A549 (cell line): Measurements from ENCODE around the gene DPYD. TPM values are rescaled to one million over a fixed set of nuclear protein-coding genes. Genes with fewer than 3 reads are reported as not detected.

Experiments
- ATAC-seq, 2 experiments: fragments of 200-7000 bp in 1 of 2; fragments of >200 bp in 1 of 2; cut with Nextera tagmentation in 1 of 2; cut with Tn5 transposase in 1 of 2; 3 replicates each; pipeline versions ENCODE4 v1.8.0 to v1.9.1; 2018 to 2020; ENCODE audit warnings: mild to moderate bottlenecking in 1 of 2, moderate library complexity in 1 of 2
- CTCF ChIA-PET: fragments of 300-600 bp; sonication (Branson Sonifier 250); formaldehyde crosslinking; extraction: SDS; loops from one replicate; lab custom pipeline; 2021; ENCODE audit warnings: antibody characterized with exemption, inconsistent platforms; lab: Yijun Ruan, JAX
- POLR2A ChIA-PET: fragments of 350-600 bp; formaldehyde crosslinking; extraction: SDS; loops from one replicate; lab custom pipeline; 2021; ENCODE audit warnings: antibody characterized with exemption, inconsistent platforms; lab: Yijun Ruan, JAX
- DNase-seq, 2 experiments: peaks; one replicate each; pipeline versions ENCODE4 v3.0.0 to v3.0.0-alpha.2; 2011 to 2016; ENCODE audit warnings: low read depth in 1 of 2, low spot score in 1 of 2
- FAIRE-seq: peaks from 2 replicates; lab custom pipeline; 2011; peaks lifted over from hg19 to GRCh38; lab: Jason Lieb, UNC
- H3K27ac ChIP-seq, 2 experiments: fragments of >200 bp; sonication (Bioruptor Twin); formaldehyde crosslinking; 3 replicates each; pipeline ENCODE4 v1.5.1; 2016 to 2017
- H3K4me1 ChIP-seq: fragments of >200 bp; sonication (Bioruptor Twin); formaldehyde crosslinking; 3 replicates; pipeline ENCODE4 v1.6.1; 2016
- H3K4me2 ChIP-seq: fragments of >200 bp; sonication (Bioruptor Twin); formaldehyde crosslinking; 3 replicates; pipeline ENCODE4 v1.6.1; 2016
- H3K4me3 ChIP-seq: fragments of >200 bp; sonication (Bioruptor Twin); formaldehyde crosslinking; 3 replicates; pipeline ENCODE4 v1.5.1; 2016
- H3K9me3 ChIP-seq: fragments of >200 bp; sonication (Bioruptor Twin); formaldehyde crosslinking; 3 replicates; pipeline ENCODE4 v1.6.1; 2016
- ATOH8 ChIP-seq: fragments of 250-450 bp; sonication (Bioruptor Pico); IDR thresholded peaks from 2 replicates; pipeline ENCODE4 v1.5.0; 2020; ENCODE audit warnings: low read depth, mild to moderate bottlenecking, moderate library complexity
- E2F6 ChIP-seq: IDR thresholded peaks from 2 replicates; pipeline ENCODE4 v1.6.1; 2012; ENCODE audit warnings: low read depth, borderline replicate concordance
- EHF ChIP-seq: fragments of 250-450 bp; sonication (Bioruptor Pico); IDR thresholded peaks from 2 replicates; pipeline ENCODE4 v1.5.0; 2020; ENCODE audit warnings: mild to moderate bottlenecking
- EHMT2 ChIP-seq: fragments of 200-600 bp; sonication (generic); IDR thresholded peaks from 2 replicates; pipeline ENCODE4 v1.6.1; 2016; ENCODE audit warnings: antibody characterized with exemption, low read depth, mild to moderate bottlenecking, moderate library complexity
- FOSL2 ChIP-seq, 2 experiments: fragments of 450-650 bp in 1 of 2; fragments of >200 bp in 1 of 2; sonication (Bioruptor Twin) in 1 of 2; formaldehyde crosslinking; IDR thresholded peaks; 2 replicates each; pipeline versions ENCODE4 v1.5.0 to v1.6.1; 2016 to 2020; ENCODE audit warnings: mild to moderate bottlenecking in 1 of 2, moderate library complexity in 1 of 2
- FOXS1 ChIP-seq: fragments of 250-450 bp; sonication (Bioruptor Pico); IDR thresholded peaks from 2 replicates; pipeline ENCODE4 v1.5.0; 2020; ENCODE audit warnings: mild to moderate bottlenecking, moderate library complexity
- HOXB13 ChIP-seq: fragments of 250-450 bp; sonication (Bioruptor Pico); IDR thresholded peaks from 2 replicates; pipeline ENCODE4 v1.5.0; 2020; ENCODE audit warnings: low read depth, mild to moderate bottlenecking, moderate library complexity
- JUN ChIP-seq, 2 experiments: fragments of >200 bp; sonication (Bioruptor Twin); formaldehyde crosslinking; IDR thresholded peaks; 2 replicates in 1 of 2; 3 replicates in 1 of 2; pipeline ENCODE4 v1.6.1; 2016 to 2017
- MYC ChIP-seq: IDR thresholded peaks from 2 replicates; pipeline ENCODE4 v1.6.1; 2012; ENCODE audit warnings: mild to moderate bottlenecking, inconsistent platforms, low read length, improper control_type of control experiment, borderline replicate concordance
- PHF8 ChIP-seq: fragments of 200-600 bp; sonication (generic); IDR thresholded peaks from 2 replicates; pipeline ENCODE4 v1.6.1; 2016; ENCODE audit warnings: low read depth, mild to moderate bottlenecking, antibody characterized with exemption, moderate library complexity, borderline replicate concordance
- POLR2A ChIP-seq: IDR thresholded peaks from 2 replicates; pipeline ENCODE4 v1.6.1; 2012; ENCODE audit warnings: mild to moderate bottlenecking, low read length
- RAD21 ChIP-seq, 2 experiments: fragments of >200 bp in 1 of 2; sonication (Bioruptor Twin) in 1 of 2; formaldehyde crosslinking in 1 of 2; IDR thresholded peaks in 1 of 2; conservative IDR thresholded peaks in 1 of 2; 2 replicates in 1 of 2; 3 replicates in 1 of 2; pipeline ENCODE4 v1.6.1; 2012 to 2018; ENCODE audit warnings: inconsistent platforms in 1 of 2
- SMC3 ChIP-seq: fragments of >200 bp; sonication (Bioruptor Twin); formaldehyde crosslinking; IDR thresholded peaks from 3 replicates; pipeline ENCODE4 v1.6.1; 2018; ENCODE audit warnings: inconsistent platforms
- TP53 ChIP-seq: fragments of 250-450 bp; sonication (Bioruptor Pico); IDR thresholded peaks from 2 replicates; pipeline ENCODE4 v1.5.0; 2021; ENCODE audit warnings: mild to moderate bottlenecking, moderate library complexity
- WGBS: methylation state at CpG from one replicate; pipeline ENCODE4 v1.1.6; 2017; ENCODE audit errors: missing lambda C conversion rate; 5-methylcytosine and 5-hydroxymethylcytosine counted together
- polyA plus RNA-seq, 4 experiments: library from polyadenylated mRNA; depleted of rRNA in 3 of 4; stranded (reverse); fragments of >200 nt; fragmentation: RNase III in 1 of 4; extraction: RNeasy Plus Mini Kit Qiagen cat#74134 plus additional on column Dnase treatment in 1 of 4; gene quantifications; 2 replicates in 3 of 4; 3 replicates in 1 of 4; pipeline ENCODE4 v1.2.3, GENCODE V29; 2011 to 2017

Gene DPYD
- polyA plus RNA-seq, 2 of the 4 experiments (the other 2 are of a cell fraction): 5.9 to 7.5 TPM

GRCh38 chr1:97202481-97203380 is 718.1 kb downstream of the DPYD start:
- H3K27ac ChIP-seq: no peak overlapping the region

GRCh38 chr1:97201641-97202040 is 719.2 kb downstream of the DPYD start:
- Histone ChIP-seq H3K27ac (no peak overlapping the region), H3K4me1 (no peaks in the 10 kb centered on the region), H3K9me3 (no peaks in the 10 kb centered on the region), H3K4me3 (no peak overlapping the region), H3K4me2 (no peak overlapping the region)
- ATAC-seq (no peak), FAIRE-seq (no peak), DNase-seq (no peak)
- ChIA-PET CTCF (no interaction called here), POLR2A (no interaction called here)
- 76% methylated on average over 3 of the region's 3 CpGs for WGBS
- TF ChIP-seq FOXS1: no peak
- TF ChIP-seq EHMT2: no peak

More at GRCh38 chr1:97202481-97203380, 718.1 kb downstream of the DPYD start:
- 74% methylated on average over 5 of the region's 5 CpGs for WGBS
- ATAC-seq: no peak
- Histone ChIP-seq H3K4me2 (no peak overlapping the region), H3K9me3 (no peaks in the 10 kb centered on the region), H3K4me3 (no peak overlapping the region)
- POLR2A ChIA-PET: no interaction called here
- no peak for DNase-seq
- no peak for FAIRE-seq
- no peak for TF ChIP-seq E2F6
- TF ChIP-seq MYC: no peak
- TF ChIP-seq RAD21 (conservative IDR thresholded peaks at IDR 0.05 in 1 of 2, IDR thresholded peaks at IDR 0.05 in 1 of 2): no peak
- no peak for TF ChIP-seq TP53 (CRISPR knock-in tag)
- no peak for TF ChIP-seq SMC3
- TF ChIP-seq, all 56 proteins: peak for 0
- no peaks in the 10 kb centered on the region for H3K4me1 ChIP-seq
- CTCF ChIA-PET: no interaction called here

GRCh38 chr1:97200595-97200994 is 720.2 kb downstream of the DPYD start:
- ChIA-PET POLR2A (no interaction called here), CTCF (no interaction called here)
- ATAC-seq (no peak), DNase-seq (no peak), FAIRE-seq (no peak)
- no peak for TF ChIP-seq HOXB13 (CRISPR knock-in tag)
- no peak for TF ChIP-seq FOSL2 (IDR thresholded peaks at IDR 0.05)
- TF ChIP-seq FOSL2 (CRISPR knock-in tag; IDR thresholded peaks at IDR 0.05): no peak
- TF ChIP-seq PHF8: no peak
- no peak for TF ChIP-seq JUN (IDR thresholded peaks at IDR 0.05)
- no peak for TF ChIP-seq POLR2A
- TF ChIP-seq ATOH8: no peak
- no peak for TF ChIP-seq EHF (CRISPR knock-in tag)
- 63% methylated on average over 2 of the region's 2 CpGs for WGBS
- Histone ChIP-seq H3K4me3 (no peak overlapping the region), H3K4me1 (no peaks in the 10 kb centered on the region), H3K27ac (no peak overlapping the region), H3K4me2 (no peak overlapping the region), H3K9me3 (no peaks in the 10 kb centered on the region)

- peaks cover 14% of the 10 kb centered on the region for H3K4me1 ChIP-seq
- no peaks in the 10 kb centered on the region for H3K9me3 ChIP-seq
- WGBS: 47% methylated on average over 1 of the region's 1 CpG
- no peak overlapping the region for H3K4me2 ChIP-seq
- H3K27ac ChIP-seq: no peak overlapping the region
- POLR2A ChIA-PET: no interaction called here
- ATAC-seq (no peak), DNase-seq (no peak), FAIRE-seq (no peak)
- no peak overlapping the region for H3K4me3 ChIP-seq
- CTCF ChIA-PET: no interaction called here
- TF ChIP-seq FOXS1: no peak
- TF ChIP-seq, all 56 proteins: peak for 0
Observed at GRCh38 chr1:97196825-97197516, 723.9 kb downstream of the DPYD start.
